Measurements from ENCODE around the gene PLIN4. TPM values are rescaled to one million over a fixed set of nuclear protein-coding genes. Genes with fewer than 3 reads are reported as not detected.

The PLIN4 gene
- total RNA-seq, 1 donor from 2014 or later = not detected

GRCh38 chr19:4505570-4506448 lies 12.5 kb downstream of the PLIN4 start:
- TF ChIP-seq CTCF (IDR thresholded peaks at IDR 0.05) = no peak
- no peaks in the 10 kb centered on the region for H3K9me3 Mint-ChIP-seq (ENCODE audit: unreplicated experiment)
- H3K4me3 Mint-ChIP-seq (ENCODE audit: unreplicated experiment) = no peak overlapping the region
- peak; percentile 81 for DNase-seq (ENCODE audit: extremely low spot score, unreplicated experiment)
- no peak overlapping the region for H3K27ac Mint-ChIP-seq (ENCODE audit: unreplicated experiment)
- peaks cover 4% of the 10 kb centered on the region for H3K4me1 Mint-ChIP-seq (ENCODE audit: unreplicated experiment)
- no peaks in the 10 kb centered on the region for H3K27me3 Mint-ChIP-seq (ENCODE audit: unreplicated experiment)
- H3K36me3 Mint-ChIP-seq (ENCODE audit: unreplicated experiment) = peaks cover 10% of the 10 kb centered on the region

GRCh38 chr19:4504891-4505569 lies 13.3 kb downstream of the PLIN4 start:
- Mint-ChIP-seq H3K4me1 (ENCODE audit: unreplicated experiment) (peaks cover 4% of the 10 kb centered on the region), H3K27me3 (ENCODE audit: unreplicated experiment) (no peaks in the 10 kb centered on the region), H3K9me3 (ENCODE audit: unreplicated experiment) (no peaks in the 10 kb centered on the region), H3K36me3 (ENCODE audit: unreplicated experiment) (peaks cover 11% of the 10 kb centered on the region), H3K4me3 (ENCODE audit: unreplicated experiment) (no peak overlapping the region), H3K27ac (ENCODE audit: unreplicated experiment) (no peak overlapping the region)
- TF ChIP-seq CTCF (IDR thresholded peaks at IDR 0.05) = no peak
- DNase-seq (ENCODE audit: extremely low spot score, unreplicated experiment) = no peak

- no peaks in the 10 kb centered on the region for H3K27me3 Mint-ChIP-seq (ENCODE audit: unreplicated experiment)
- TF ChIP-seq CTCF (IDR thresholded peaks at IDR 0.05) = no peak
- no peak overlapping the region for H3K4me3 Mint-ChIP-seq (ENCODE audit: unreplicated experiment)
- H3K27ac Mint-ChIP-seq (ENCODE audit: unreplicated experiment) = no peak overlapping the region
- peaks cover 4% of the 10 kb centered on the region for H3K4me1 Mint-ChIP-seq (ENCODE audit: unreplicated experiment)
- peak; percentile 83 for DNase-seq (ENCODE audit: extremely low spot score, unreplicated experiment)
- no peaks in the 10 kb centered on the region for H3K9me3 Mint-ChIP-seq (ENCODE audit: unreplicated experiment)
- peaks cover 11% of the 10 kb centered on the region for H3K36me3 Mint-ChIP-seq (ENCODE audit: unreplicated experiment)
These were observed 14.0 kb downstream of the PLIN4 start for GRCh38 chr19:4504297-4504701.

GRCh38 chr19:4503825-4504170 lies 14.5 kb downstream of the PLIN4 start:
- no peak overlapping the region for H3K4me3 Mint-ChIP-seq (ENCODE audit: unreplicated experiment)
- H3K36me3 Mint-ChIP-seq (ENCODE audit: unreplicated experiment) = peaks cover 11% of the 10 kb centered on the region
- H3K27me3 Mint-ChIP-seq (ENCODE audit: unreplicated experiment) = no peaks in the 10 kb centered on the region
- TF ChIP-seq CTCF (IDR thresholded peaks at IDR 0.05) = no peak
- H3K4me1 Mint-ChIP-seq (ENCODE audit: unreplicated experiment) = peaks cover 4% of the 10 kb centered on the region
- no peak overlapping the region for H3K27ac Mint-ChIP-seq (ENCODE audit: unreplicated experiment)
- DNase-seq (ENCODE audit: extremely low spot score, unreplicated experiment) = no peak
- H3K9me3 Mint-ChIP-seq (ENCODE audit: unreplicated experiment) = no peaks in the 10 kb centered on the region

GRCh38 chr19:4503132-4503824 lies 15.0 kb downstream of the PLIN4 start:
- no peak for TF ChIP-seq CTCF (IDR thresholded peaks at IDR 0.05)
- H3K36me3 Mint-ChIP-seq (ENCODE audit: unreplicated experiment) = peaks cover 11% of the 10 kb centered on the region
- no peak overlapping the region for H3K4me3 Mint-ChIP-seq (ENCODE audit: unreplicated experiment)
- H3K27ac Mint-ChIP-seq (ENCODE audit: unreplicated experiment) = no peak overlapping the region
- no peaks in the 10 kb centered on the region for H3K27me3 Mint-ChIP-seq (ENCODE audit: unreplicated experiment)
- DNase-seq (ENCODE audit: extremely low spot score, unreplicated experiment) = peak; percentile 76
- H3K9me3 Mint-ChIP-seq (ENCODE audit: unreplicated experiment) = no peaks in the 10 kb centered on the region
- H3K4me1 Mint-ChIP-seq (ENCODE audit: unreplicated experiment) = peaks cover 4% of the 10 kb centered on the region

All from osteocyte (in vitro differentiated cells).